Measurements from ENCODE around the gene RTN4IP1.

DNA sequence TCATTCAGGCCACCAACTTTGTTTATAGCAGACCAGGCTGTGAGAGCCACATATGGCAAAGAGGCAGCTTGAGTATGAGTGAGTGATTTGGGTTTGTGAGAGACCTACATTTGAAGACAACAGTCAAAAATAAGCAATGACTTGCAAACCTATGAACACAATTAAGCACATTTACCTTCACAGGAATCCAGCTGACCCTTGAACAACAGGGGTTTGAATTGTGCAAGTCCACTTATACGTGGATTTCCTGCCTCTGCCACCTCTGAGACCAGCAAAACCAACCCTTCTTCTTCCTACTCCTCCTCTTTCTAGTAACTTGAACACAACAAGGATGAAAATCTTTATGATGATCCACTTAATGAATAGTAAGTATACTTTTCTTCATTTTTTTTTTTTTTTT lies 10.1 kb downstream of the RTN4IP1 start:
- TF ChIP-seq POLR2A (IDR thresholded peaks at IDR 0.05; ENCODE audit: low read depth, low read length) (no peak), POLR2AphosphoS5 (IDR thresholded peaks at IDR 0.05; ENCODE audit: low read depth, low read length) (no peak)

Data from GM12892 (cell line).